Bone marrow (tissue), 2 donors: Measurements from ENCODE around the gene KCNIP1.
A peak's percentile ranks its signal among the peaks of the same experiment; 100 is the strongest.

Source experiments
- DNase-seq, 2 donors: peaks; one replicate each; lab custom pipeline; 2025; lab: John Stamatoyannopoulos, UW

KCNIP1 gene

DNA sequence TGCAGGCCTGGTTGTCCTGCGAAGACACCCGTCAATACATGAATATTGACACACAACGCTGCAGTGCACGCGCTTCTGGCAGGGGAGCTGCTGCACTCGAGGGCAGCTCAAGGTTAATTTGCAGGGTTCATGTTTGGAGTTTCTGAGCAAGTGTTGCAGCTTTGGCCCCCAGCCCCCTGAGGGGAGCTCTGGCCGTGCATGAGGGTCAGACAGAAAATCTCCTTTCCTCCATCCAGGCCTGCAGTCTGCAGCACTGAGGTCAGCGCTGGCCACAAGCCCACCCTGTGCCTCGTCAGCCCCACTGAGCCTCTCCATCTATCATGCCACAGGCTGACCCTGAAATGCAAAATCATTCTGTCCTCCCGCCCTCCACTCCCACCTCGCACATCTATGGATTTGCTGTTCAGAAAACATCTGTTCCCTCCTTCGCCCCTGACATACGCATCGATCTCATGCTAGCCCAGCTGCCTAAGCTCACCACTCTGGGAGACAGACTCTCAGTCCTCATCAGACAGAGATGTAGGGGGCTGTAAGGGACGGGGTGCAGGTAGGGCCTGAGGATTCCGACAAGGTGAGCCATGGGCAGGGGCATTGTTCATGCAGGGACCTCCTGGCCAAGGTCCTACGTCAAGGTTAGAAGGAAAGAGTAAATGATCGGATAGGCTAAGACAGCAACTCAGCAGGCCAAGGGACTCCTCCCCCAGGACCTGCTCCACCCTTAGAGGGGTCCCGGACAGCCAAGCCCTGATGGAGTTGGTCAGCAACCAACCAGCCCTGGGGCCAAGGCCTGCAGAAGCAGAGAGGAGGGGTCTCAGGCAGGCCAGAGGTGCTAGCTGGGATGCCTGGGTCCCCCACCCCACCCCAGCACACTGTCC, 125.1 kb downstream of the KCNIP1 start:
- DNase-seq = no peak

DNA sequence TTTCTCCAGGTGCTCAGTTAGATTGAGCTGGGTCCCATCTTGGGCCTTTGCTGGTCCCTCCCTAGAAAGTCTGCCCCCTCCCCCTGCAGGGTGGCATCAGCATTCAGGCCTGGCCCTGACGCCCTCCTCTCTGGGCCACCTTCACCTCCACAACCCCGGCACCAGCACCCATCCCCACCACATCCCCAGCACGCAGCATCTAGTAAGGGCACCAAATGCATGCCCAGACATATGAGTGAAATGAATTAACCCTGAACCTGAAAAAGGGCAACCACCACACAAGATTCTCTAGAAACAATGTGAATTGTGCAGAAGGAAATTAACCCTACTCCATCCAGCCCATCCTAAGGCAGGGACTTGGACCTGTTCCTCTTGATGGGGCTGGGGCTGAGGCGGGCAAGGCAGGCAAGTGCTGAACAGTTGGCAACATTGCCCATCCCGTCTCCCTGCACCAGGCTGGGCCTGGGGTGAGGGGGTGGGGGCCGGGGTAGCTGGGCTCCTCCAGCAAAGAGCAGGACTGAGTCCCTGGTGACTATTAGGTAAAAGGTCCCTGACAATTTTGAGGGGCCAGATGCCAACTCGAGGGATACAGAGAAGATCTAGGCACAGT, 125.9 kb downstream of the KCNIP1 start:
- no peak for DNase-seq

DNA sequence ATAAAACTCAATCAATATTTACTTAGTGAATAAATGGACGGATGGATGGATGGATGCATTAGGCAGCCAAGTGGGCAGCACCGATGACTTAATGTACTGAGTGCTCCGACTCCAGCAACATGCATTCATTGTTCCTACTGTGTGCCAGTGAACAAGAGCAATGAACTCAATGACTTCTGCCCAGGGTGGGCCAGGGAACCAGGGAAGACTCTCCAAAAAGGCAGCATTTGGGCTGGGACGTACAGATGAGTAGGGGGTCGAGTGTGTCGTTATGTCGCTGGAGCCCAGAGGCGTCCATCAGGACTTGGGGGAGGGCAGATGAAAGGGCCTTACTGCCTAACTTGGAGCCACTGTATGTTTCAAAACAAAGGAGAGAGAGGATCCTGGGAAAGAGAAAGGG, 126.4 kb downstream of the KCNIP1 start:
- no peak for DNase-seq

DNA sequence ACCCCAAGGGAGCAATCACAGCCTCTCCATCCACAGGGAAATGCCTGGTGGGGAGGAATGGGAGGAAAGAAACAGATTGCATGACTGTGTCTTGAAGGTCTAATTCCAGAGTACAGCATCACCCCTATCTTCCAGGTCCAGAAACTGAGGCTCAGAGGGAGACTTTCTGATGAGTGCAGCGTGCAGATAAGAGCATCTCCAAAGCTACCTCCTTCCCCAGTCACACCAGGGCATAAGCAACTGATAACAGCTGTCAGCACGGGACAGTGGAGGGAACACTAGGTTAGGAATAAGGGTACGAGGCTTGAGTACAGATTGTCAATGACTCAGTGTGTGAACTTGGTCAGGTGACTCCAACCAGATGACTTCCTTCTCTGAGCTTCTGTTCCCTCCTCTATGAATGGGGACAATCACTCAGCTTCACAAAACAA, 126.9 kb downstream of the KCNIP1 start:
- DNase-seq = peak in 1 of 2 donors; percentile 59

DNA sequence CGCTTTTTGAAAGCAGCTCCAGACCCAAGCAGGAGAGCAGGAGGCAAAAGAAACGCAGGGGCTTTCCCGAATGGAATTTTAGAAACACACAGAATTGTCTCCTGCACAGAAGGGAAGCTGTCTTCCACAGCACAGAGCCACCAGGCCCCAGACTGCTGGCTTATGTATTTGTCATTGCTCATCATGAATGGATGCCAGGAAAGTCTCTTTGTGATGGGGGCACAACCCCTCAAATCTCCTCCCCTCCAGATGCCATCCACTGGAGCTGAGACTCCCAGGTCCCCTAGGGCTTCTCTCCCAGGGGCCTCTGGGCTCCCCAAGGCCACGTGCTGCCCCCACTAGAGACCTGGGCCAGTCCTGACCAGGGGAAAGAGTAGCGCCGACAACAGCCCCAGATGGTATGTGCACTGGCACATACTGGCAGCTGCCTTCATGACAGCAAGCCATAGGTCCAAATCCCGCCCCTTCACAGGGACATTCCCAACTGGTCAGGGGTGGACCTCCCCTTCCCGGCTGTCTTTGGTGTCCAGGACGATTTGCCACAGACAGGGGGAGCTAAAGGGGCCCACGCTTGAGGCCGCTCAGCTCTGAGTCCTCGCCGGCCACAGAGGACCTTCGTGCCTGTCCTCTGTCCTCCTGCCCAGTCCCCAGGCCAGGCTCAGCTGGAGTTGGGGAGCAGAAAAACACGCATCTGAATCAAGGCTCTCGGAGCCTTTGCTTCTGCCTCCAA, 127.8 kb downstream of the KCNIP1 start:
- DNase-seq = no peak

DNA sequence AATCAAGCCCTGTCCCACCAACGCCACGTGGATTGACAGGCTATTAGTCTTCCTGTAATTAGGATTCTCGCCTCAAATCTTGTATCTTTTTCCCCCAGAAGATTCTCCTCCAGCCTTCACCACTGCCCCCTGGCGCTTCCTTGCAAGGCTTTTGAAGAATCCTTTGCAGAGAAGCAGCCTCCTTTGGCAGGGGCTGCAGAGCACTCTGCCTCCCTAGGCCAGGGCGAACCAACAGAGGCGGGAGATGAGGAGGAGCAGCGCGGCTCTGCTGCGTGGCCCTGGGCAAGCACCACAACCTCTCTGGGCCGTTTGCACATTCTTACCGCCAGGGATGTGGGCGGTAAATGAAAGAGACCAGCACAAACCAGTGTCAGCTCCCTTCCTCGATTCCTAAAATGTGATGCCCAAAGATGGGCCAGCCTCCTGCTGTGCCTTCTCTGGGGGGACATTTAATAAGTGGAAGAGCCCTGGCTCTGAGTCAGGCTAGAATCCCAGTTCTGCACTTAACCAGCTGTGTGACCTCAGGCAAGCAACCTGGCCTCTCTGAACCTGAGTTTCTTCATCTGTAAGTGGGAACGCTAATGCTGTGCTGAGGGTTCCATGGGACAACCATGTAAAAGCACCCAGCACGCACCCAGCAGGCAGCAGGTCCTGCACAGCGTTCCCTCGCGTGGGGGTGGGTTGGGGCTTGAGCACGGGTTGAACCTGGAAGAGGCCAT, 128.6 kb downstream of the KCNIP1 start:
- no peak for DNase-seq

DNA sequence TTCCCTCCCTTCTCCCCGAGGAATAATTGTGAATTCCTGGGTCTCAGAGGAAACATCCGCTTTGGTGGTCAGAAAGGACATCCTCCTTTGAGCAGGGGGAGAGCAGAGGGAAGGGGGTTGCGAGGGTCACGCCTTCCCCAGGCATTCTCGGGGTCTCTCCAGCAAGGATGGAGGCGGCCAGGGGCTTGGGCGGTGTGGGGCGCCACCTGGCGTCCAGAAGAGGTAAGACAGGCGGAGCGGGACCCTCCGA, 129.1 kb downstream of the KCNIP1 start:
- DNase-seq = no peak

DNA sequence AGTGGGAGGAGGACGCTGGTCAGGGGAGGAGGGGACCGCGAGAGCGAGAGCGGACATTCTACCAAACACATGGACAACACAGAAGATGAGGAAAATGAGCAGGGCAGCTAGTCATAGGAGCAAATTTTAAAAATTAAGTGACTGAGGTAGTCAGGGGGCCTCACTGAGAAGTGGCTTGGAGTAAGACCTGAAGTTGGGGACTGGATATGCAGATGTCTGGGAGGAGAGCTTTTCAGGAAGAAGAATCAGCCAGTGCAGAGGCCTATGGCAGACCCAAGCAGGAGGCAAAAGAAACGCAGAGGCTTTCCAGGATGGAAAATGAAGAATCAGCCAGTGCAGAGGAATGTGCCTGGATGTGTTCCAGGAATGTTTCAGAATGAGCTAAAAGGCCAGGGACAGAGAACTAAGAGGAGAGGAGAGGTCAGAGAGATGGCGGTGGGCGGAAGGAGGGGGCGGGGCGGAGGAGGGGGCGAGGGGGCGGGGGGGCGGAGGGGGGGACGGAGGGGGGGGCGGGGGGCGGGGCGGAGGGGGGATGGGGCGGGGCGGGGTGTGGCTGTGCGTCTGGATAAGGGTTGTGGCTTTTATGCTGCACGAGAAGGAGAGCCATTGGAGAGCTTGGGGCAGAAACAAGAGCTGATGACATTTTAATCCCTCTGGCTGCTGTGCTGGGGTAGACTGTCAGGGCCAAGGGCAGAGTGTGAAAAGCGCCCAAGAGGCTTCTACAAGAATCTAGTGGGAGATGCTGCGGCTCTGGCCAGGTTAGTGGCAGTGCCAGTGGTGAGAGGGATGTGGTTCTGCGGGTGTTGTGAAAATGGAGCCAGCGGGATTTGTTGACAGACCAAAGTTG, 129.6 kb downstream of the KCNIP1 start:
- peak; percentile 22 to 83 for DNase-seq

DNA sequence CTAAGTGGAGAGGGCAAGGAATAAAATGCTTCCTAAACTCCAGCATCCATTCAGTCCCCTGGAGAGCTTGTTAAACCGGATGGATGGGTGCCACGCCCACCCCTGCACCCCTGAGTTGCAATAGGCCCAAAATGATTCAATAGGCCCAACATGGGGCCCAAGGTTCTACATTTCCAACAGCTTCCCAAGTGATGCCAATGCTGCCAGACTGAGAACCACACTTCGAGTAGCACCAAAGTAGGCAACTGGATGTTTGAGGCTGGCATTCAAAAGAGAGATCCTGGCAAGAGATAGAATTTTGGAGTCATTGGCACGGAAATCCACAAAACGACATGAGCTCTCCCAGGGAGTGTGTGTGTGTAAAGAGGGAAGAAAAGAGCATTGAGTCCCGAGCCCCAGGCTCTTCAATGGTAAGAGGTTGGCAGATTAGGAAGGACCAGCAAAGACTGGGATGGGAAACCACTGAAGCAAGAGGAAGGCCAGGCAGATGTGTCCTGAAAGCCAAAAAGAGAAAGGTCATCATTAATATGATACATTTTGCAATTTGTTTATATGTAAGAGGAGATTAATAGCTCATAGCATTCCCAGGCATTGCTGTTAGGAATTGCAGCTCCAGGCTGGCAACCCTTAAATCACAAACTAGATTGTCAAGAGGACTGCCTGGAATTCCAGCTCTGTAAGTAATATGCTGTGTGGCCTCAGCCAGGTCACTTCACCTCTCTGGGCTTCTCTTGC, 130.6 kb downstream of the KCNIP1 start:
- no peak for DNase-seq

DNA sequence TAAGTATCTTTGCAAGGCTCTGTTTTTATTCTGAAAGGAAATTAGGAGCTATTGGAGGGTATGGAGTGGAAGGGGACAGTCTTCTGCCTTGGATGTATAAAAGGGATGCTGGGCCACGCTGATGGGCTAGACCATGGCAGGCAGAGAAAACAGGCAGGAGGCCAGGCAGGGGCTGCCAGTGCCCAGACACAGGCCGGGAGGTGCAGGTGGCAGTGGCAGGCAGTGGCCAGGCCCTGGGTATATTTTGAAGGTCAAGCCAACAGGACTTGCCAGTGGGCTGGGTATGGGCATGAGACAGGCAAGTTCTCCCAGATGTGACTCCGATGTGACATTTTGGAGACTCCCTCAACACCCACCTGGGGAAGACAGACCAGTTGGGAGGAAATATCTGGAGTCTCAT, 131.9 kb downstream of the KCNIP1 start:
- no peak for DNase-seq

DNA sequence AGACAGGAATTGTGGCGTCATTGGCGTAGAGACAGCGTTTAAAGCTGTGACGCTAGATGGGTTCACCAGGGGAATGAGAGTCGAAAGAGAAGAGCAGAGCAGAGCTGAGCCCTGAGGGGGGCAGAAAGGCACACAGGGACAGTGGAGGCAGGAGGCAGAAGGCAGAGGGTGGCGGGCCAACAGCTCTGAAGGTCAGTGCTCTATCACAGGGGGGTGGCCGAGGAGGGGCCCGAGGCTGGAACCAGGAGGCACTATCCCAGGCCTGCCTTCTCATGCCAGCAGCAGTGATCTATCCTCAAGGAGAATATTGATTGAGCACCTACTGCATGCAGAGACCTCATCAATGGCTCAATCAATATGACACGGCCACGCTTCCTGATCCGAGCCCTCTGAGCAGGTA, 132.4 kb downstream of the KCNIP1 start:
- no peak for DNase-seq

DNA sequence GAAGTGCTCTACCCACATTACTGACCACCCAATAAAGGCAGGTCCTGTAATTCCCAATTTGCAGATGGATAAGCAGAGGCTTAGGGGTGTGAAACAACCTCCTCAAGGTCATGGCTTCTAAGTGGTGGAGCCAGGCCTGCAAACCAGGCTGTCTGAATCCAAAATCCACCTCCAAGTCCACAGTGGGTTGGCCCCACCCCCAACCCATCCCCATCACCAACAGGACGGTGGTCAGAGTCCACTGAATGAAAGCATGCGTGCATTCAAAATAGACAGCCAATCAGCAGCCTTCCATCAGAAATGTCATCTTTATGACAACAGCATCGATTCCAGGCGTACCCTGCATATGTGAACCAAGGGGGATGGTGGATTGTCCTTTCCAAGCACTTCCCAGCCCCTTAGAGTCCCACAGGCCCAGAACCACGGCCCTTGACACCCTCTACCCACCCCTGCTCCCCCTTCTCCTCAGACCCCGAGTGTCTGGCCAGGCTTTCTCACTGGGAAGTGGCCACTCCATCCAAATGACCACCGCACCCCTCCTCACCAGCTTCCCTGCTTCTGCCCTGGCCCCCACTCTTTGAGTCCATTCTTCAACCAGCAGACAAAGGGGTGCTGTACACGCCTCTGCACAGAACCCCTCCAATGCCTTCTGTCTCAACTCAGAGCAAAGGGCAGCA, 133.1 kb downstream of the KCNIP1 start:
- no peak for DNase-seq

DNA sequence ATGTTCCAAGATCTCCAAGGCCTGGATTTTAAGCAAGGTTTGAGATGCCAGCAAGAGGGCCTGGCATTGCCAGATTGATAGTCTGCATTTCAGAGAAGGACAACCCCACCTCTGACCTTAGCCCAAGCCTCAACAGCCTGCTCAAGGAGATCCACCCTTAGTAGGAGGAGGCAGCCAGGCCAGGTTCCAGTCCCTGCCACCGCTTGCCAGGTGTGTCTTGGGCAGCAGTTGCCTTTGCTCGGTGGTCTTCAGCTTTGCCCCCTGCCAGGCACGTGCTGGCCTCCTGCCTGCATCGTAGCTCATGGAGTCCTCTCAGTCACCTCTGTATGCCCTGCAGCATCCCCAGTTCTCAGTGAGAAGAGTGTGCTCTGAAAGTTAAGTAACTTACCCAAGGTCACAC, 134.2 kb downstream of the KCNIP1 start:
- DNase-seq = no peak

DNA sequence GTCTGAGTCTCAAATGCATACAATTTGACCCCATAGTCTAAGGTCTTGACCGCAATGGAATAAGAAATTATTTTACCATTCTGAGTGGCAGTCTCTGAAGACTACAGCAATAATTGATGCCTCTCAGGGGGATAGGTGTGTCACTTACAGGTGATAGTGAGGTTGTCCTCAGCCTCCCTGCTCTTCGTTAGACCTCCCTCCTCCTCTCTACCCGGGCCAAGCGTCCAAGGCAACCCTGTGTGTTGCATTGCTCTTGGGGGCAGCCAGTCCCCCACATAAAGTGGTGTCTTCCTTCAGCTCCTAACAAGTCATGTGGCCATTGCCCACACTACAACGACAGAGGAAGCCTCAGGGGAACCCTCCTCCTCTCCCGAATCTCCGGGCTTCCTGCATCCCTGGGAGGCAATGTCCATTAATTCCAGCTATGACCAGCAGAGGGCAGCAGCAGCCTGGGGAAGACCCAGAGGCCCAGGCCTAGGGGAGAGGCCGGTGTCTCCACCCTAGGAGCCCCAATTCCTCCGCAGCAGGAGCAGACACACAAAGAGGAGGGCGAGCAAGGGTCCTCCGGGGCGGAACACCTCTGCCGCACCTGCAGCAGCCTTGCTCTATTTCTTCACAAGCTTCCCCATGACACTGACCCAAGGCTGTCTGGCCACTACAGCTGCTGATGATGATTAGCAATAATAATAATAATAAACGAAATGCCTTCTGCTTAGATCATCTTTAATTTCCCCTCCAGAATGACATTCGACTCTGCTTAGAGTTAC, 134.8 kb downstream of the KCNIP1 start:
- DNase-seq = peak; percentile 32 to 51

DNA sequence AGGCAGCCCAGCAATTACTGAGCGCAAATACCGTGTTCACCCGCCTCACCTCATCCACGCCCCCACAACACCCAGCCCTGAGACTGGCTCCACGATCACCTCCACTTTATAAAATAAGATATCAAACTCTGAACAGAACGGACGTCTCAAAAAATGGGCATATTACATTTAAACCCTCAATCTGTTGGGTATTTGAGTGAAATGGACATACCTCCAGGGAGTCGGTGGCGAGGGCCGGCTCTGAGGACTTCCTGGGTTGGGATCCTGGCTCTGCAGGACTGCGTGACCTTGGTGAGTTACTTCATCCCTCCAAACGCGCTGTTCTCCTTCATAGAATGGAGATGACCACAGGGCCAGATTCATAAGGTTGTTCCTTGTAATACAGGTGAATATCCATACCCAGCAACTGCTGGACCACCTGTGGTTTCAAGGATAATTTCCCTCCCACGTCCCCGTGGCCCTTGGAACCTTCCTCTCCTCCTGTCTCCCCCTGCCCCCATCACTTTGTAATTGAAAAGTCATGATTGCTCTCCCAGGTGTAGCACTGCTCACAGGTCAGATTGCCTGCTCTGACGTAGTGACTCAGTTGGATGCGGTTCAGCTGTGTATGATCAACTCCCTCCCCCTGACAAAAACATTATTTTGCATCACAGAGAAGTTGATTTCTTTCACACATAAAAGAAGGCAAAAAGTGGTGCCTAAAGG, 135.6 kb downstream of the KCNIP1 start:
- DNase-seq = no peak

DNA sequence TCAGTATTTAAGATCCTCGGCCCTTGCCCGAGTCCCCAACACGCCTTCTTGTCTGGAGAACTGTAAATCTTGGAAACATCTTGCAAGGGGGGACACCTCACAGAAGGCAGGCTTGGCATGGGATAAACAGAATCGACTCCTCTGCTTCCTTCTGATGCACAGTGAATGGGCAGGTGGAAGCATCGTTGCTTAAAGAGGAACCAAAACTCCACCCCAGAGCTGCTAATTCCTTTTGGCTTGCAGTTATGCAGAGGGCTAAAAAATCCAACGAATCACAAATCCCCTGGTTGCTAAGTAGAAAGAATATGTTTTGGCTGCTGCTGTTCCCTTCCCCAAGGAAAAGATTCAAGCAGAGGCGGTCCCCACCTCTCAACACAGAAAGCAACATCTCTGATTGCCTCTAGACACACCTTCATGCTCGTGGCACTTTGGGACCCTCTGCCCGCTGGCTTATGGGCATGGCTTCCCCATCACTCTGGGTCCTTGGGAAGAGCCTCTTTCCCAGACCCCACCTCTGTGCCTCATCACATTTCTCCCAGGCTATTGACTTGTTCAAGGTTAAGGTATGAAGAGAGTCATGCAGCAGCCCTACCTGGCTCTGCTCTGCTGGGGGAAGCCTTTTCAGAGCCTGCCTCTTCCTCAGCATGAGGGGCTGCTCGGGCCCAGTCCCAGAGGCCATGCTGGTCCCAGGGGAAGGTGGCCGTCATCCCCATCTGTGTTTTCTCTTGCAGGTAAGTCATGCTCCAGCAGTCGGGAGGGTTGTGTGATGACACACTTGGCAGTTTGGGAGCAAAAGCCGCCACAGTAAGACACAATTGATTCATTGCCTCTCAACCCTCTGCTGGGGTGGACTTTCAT, 137.1 kb downstream of the KCNIP1 start:
- no peak for DNase-seq

DNA sequence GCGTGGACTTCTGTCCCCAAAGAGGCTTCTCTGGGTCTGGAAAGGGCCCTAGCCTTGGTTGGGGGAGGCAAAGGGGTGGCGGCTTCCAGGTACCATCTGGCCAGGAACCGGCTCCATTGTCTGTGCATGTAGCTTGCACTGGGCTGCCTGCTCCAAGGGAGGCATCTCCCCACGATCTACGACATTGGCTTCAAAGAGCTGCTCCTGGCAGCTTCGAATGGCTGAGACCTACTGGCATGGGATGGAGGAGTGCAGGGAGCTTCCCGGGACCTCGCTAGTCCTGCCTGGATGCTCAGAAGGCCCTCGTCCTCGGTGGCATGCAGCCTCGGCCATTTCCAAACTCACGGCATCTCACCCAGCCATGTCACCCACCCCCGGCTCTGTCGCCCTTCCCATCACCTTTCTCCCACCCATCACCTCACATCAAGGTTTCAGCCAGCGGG, 137.8 kb downstream of the KCNIP1 start:
- no peak for DNase-seq
